SH-SY5Y (cell line): Measurements from ENCODE around the gene HSBP1L1.

Experiments used
- GATA2 ChIP-seq: IDR thresholded peaks from 2 replicates; pipeline ENCODE4 v1.6.1; 2011; ENCODE audit warnings: mild to moderate bottlenecking, low read depth, low read length
- GATA3 ChIP-seq: IDR thresholded peaks from 2 replicates; pipeline ENCODE4 v1.6.1; 2011; ENCODE audit warnings: low read depth, mild to moderate bottlenecking, low read length, moderate library complexity

DNA sequence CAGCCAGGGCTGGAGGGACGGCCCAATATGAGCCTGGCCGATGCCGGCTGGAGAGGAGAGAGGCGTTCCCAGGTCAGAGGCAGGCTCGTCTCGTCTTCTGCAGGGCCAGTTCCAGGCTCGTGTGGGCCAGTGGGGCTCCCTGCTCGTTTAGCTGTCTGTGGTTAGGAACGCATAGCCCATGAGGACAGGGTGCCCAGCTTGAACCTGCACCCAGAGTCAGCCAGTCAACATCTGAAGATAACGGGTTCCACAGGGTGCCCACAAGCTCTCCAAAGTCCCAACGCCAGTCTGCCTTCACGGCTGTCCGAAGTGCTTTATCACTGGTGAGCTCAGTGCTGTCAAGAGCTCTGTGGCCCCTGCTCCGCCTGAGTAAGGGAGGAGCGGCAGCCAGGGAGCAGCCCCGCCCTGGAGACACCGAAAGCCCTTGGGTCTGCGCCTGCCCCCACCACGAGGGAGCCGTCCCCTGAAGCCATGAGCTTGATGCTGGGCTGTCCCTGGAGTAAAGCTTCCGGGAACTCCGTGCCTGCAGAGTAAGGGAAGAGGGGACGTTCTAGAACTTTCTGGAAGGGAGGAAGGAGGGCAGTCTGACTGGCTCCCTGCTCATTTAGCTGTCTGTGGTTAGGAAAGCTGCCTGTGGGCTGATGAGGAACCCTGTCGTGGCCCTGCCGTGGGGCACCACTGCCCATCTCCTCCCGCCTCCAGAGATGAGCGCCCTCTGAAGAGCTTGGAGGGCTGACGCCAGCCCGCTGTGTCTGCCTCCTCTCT lies 2.7 kb upstream of the HSBP1L1 start:
- TF ChIP-seq GATA2 = no peak
- no peak for TF ChIP-seq GATA3
